ENCODE measurements around the gene DNTT.

DNTT gene

DNA sequence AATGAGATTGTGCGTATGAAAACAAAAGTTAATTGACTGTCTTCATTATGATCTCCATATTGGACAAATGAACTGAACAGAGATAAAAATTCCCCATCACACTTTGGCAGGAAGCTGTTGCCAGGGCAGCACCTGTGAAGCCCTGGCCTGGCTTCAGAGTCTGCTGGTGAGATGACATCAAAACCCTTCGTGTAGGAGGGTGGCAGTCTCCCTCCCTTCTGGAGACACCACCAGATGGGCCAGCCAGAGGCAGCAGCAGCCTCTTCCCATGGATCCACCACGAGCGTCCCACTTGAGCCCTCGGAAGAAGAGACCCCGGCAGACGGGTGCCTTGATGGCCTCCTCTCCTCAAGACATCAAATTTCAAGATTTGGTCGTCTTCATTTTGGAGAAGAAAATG, at the start of gene DNTT:
Gene DNTT, plus strand, starts transcription at position 205 of the 400 bp plus-strand sequence. Its CDS starts 64 bp downstream, at position 269.
- ChIA-PET CTCF (interaction anchor here (1.1 to 1.7 kb wide), 2 partner anchors 11 to 75 kb away, joined by 3 to 6 read pairs; no protein-coding TSS in a partner anchor), POLR2A (no interaction called here)
- Histone ChIP-seq H3K4me1 (ENCODE audit: control insufficient read depth, insufficient read depth, low read length) (no peaks in the 10 kb centered on the region), H3K36me3 (ENCODE audit: control insufficient read depth in 2 of 2, insufficient read depth in 1 of 2, low read length in 2 of 2) (no peaks in the 10 kb centered on the region), H3K9me3 (ENCODE audit: control insufficient read depth, insufficient read depth, low read depth, low read length) (no peaks in the 10 kb centered on the region), H3K4me3 (ENCODE audit: low read depth, low read length) (no peak within 1 kb of the TSS), H3K27ac (ENCODE audit: extremely low read depth, low read depth, low read length) (no peak within 1 kb of the TSS)
- TF ChIP-seq ZBTB7A (tag by site-specific recombination; IDR thresholded peaks at IDR 0.05; ENCODE audit: low read depth) = no peak
- no peak for TF ChIP-seq ZXDB (tag by site-specific recombination; IDR thresholded peaks at IDR 0.05)
- TF ChIP-seq ZNF830 (tag by site-specific recombination; IDR thresholded peaks at IDR 0.05; ENCODE audit: low read depth) = no peak
- no peak for TF ChIP-seq ZNF202 (tag by site-specific recombination; IDR thresholded peaks at IDR 0.05; ENCODE audit: borderline replicate concordance)
- TF ChIP-seq, protein P1, sequence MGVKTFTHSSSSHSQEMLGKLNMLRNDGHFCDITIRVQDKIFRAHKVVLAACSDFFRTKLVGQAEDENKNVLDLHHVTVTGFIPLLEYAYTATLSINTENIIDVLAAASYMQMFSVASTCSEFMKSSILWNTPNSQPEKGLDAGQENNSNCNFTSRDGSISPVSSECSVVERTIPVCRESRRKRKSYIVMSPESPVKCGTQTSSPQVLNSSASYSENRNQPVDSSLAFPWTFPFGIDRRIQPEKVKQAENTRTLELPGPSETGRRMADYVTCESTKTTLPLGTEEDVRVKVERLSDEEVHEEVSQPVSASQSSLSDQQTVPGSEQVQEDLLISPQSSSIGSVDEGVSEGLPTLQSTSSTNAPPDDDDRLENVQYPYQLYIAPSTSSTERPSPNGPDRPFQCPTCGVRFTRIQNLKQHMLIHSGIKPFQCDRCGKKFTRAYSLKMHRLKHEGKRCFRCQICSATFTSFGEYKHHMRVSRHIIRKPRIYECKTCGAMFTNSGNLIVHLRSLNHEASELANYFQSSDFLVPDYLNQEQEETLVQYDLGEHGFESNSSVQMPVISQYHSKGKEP (tag by site-specific recombination; IDR thresholded peaks at IDR 0.05) = no peak
- no peak for TF ChIP-seq ZNF394 (tag by site-specific recombination; IDR thresholded peaks at IDR 0.05; ENCODE audit: borderline replicate concordance)
- TF ChIP-seq, protein P2, sequence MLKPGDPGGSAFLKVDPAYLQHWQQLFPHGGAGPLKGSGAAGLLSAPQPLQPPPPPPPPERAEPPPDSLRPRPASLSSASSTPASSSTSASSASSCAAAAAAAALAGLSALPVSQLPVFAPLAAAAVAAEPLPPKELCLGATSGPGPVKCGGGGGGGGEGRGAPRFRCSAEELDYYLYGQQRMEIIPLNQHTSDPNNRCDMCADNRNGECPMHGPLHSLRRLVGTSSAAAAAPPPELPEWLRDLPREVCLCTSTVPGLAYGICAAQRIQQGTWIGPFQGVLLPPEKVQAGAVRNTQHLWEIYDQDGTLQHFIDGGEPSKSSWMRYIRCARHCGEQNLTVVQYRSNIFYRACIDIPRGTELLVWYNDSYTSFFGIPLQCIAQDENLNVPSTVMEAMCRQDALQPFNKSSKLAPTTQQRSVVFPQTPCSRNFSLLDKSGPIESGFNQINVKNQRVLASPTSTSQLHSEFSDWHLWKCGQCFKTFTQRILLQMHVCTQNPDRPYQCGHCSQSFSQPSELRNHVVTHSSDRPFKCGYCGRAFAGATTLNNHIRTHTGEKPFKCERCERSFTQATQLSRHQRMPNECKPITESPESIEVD (tag by site-specific recombination; IDR thresholded peaks at IDR 0.05) = no peak
- no peak for TF ChIP-seq IKZF3 (tag by site-specific recombination; IDR thresholded peaks at IDR 0.05)
- TF ChIP-seq ZNF214 (tag by site-specific recombination; IDR thresholded peaks at IDR 0.05; ENCODE audit: borderline replicate concordance) = no peak
- TF ChIP-seq ZNF23 (tag by site-specific recombination; IDR thresholded peaks at IDR 0.05; ENCODE audit: borderline replicate concordance) = no peak
- TF ChIP-seq EGR2 (tag by site-specific recombination; IDR thresholded peaks at IDR 0.05; ENCODE audit: low read depth) = no peak
- TF ChIP-seq ZBTB17 (tag by site-specific recombination; IDR thresholded peaks at IDR 0.05) = no peak
- TF ChIP-seq, protein P3, sequence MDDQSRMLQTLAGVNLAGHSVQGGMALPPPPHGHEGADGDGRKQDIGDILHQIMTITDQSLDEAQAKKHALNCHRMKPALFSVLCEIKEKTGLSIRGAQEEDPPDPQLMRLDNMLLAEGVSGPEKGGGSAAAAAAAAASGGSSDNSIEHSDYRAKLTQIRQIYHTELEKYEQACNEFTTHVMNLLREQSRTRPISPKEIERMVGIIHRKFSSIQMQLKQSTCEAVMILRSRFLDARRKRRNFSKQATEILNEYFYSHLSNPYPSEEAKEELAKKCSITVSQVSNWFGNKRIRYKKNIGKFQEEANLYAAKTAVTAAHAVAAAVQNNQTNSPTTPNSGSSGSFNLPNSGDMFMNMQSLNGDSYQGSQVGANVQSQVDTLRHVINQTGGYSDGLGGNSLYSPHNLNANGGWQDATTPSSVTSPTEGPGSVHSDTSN (CRISPR knock-in tag; IDR thresholded peaks at IDR 0.05) = no peak
- TF ChIP-seq ZNF157 (tag by site-specific recombination; IDR thresholded peaks at IDR 0.05) = no peak

DNA sequence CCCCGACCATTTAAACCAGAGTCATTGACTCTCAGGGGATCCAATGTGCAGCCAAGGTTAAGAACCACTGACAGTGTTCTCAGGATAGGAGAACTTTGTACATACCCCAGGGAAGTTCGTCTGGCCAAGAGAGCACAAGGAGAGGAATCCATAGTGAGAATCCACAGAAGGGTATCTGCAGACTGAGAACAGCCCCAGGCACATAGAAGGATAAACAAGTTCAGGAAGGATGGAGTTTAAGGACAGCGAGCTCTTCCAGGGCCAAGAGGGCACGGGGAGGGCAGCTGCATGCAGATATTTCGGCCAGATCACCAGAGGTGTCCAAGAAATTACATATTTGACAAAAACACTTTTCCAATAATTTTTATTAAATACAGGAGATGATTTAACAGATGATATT, 49.3 kb upstream of the DNTT start:
- CTCF ChIA-PET = interaction anchor here (0.7 kb wide), 1 partner anchor 11 kb away, joined by 3 read pairs; no protein-coding TSS in a partner anchor
- Histone ChIP-seq H3K36me3 (ENCODE audit: control insufficient read depth in 2 of 2, insufficient read depth in 1 of 2, low read length in 2 of 2) (no peaks in the 10 kb centered on the region), H3K4me1 (ENCODE audit: control insufficient read depth, insufficient read depth, low read length) (no peaks in the 10 kb centered on the region), H3K9me3 (ENCODE audit: control insufficient read depth, insufficient read depth, low read depth, low read length) (no peaks in the 10 kb centered on the region), H3K4me3 (ENCODE audit: low read depth, low read length) (no peak overlapping the region), H3K27ac (ENCODE audit: extremely low read depth, low read depth, low read length) (no peak overlapping the region)
- TF ChIP-seq ZNF211 (tag by site-specific recombination; IDR thresholded peaks at IDR 0.05; ENCODE audit: low read depth) (no peak), ZNF223 (tag by site-specific recombination; IDR thresholded peaks at IDR 0.05) (no peak), BCL11A (tag by site-specific recombination; IDR thresholded peaks at IDR 0.05; ENCODE audit: low read depth) (no peak), IKZF3 (tag by site-specific recombination; IDR thresholded peaks at IDR 0.05) (no peak), ZNF473 (tag by site-specific recombination; IDR thresholded peaks at IDR 0.05) (no peak), ZEB2 (tag by site-specific recombination; IDR thresholded peaks at IDR 0.05) (no peak), KLF1 (tag by site-specific recombination; IDR thresholded peaks at IDR 0.05) (no peak), BCL11B (tag by site-specific recombination; IDR thresholded peaks at IDR 0.05; ENCODE audit: low read depth) (no peak), ZNF324 (tag by site-specific recombination; IDR thresholded peaks at IDR 0.05) (no peak)
- TF ChIP-seq, protein P4, sequence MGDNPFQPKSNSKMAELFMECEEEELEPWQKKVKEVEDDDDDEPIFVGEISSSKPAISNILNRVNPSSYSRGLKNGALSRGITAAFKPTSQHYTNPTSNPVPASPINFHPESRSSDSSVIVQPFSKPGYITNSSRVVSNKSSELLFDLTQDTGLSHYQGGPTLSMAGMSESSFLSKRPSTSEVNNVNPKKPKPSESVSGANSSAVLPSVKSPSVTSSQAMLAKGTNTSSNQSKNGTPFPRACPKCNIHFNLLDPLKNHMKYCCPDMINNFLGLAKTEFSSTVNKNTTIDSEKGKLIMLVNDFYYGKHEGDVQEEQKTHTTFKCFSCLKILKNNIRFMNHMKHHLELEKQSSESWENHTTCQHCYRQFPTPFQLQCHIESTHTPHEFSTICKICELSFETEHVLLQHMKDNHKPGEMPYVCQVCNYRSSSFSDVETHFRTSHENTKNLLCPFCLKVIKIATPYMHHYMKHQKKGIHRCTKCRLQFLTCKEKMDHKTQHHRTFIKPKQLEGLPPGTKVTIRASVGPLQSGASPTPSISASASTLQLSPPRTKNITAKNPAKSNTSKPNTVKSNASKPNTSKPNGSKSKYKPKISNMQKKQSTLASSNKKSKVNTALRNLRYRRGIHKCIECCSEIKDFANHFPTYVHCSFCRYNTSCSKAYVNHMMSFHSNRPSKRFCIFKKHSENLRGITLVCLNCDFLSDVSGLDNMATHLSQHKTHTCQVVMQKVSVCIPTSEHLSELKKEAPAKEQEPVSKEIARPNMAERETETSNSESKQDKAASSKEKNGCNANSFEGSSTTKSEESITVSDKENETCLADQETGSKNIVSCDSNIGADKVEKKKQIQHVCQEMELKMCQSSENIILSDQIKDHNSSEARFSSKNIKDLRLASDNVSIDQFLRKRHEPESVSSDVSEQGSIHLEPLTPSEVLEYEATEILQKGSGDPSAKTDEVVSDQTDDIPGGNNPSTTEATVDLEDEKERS (tag by site-specific recombination; IDR thresholded peaks at IDR 0.05) = no peak
- TF ChIP-seq, protein P5, sequence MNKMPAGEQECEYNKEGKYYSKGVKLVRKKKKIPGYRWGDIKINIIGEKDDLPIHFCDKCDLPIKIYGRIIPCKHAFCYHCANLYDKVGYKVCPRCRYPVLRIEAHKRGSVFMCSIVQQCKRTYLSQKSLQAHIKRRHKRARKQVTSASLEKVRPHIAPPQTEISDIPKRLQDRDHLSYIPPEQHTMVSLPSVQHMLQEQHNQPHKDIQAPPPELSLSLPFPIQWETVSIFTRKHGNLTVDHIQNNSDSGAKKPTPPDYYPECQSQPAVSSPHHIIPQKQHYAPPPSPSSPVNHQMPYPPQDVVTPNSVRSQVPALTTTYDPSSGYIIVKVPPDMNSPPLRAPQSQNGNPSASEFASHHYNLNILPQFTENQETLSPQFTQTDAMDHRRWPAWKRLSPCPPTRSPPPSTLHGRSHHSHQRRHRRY (tag by site-specific recombination; IDR thresholded peaks at IDR 0.05) = no peak
- POLR2A ChIA-PET = no interaction called here

All from HEK293 (cell line).